Umbilical cord (tissue), 2 donors: ENCODE measurements around the gene POLR2C. TPM values are rescaled to one million over a fixed set of nuclear protein-coding genes. Genes with fewer than 3 reads are reported as not detected.
"Not testable (repeated sequence)": the region's sequence is repeated elsewhere in the genome, so short reads cannot be mapped to it uniquely, and the experiment has no call there.

Source experiments
- DNase-seq: peaks from one replicate; pipeline ENCODE4 v3.0.0-alpha.2; 2015; ENCODE audit warnings: low spot score
- total RNA-seq: library from RNA; depleted of rRNA; stranded (reverse); fragments of >200 nt; gene quantifications from one replicate; pipeline ENCODE4 v1.2.3, GENCODE V29; 2014; ENCODE audit warnings: low replicate concordance; ENCODE audit not compliant: insufficient read depth

POLR2C gene
- total RNA-seq, 1 donor from 2014 or later, result 67.2 TPM

DNA sequence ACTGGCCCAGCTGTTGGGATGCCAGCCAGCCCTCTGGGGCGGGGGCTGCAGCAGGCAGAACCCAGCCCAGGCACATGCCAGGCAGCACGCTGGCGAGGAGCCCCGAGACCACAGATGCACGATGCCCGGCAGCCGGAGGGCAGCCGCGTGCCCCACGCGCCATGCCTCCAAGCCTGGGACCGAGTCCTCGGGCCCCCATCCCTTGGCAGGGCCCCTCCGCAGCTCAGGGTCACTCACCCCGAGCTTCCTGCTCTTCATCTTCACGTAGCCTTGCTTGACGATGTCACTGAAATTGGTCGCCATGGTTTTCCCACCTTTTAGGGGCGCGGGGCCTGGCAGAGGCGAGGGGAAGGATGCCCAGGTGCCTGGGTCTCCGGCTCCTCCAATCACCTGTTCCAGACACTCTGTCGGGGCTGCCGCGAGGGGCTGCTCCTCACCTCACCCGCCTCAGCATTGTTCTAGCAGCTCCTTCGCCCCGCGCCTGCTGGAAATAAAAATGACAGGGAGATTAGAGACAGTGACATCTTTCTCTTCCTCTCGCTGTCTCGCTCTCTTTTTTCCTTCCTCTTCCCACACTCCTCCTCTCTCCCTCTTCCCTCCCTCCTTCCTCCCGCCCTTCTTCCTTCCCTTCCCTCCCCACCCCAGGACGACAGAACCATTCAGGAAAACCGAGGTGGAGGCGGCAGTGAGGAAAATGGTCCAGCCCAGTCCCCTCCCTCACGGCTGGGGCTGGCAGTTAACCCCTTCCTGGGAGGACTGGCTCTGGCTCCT, 16.9 kb downstream of the POLR2C start:
- peak; percentile 85 for DNase-seq

DNA sequence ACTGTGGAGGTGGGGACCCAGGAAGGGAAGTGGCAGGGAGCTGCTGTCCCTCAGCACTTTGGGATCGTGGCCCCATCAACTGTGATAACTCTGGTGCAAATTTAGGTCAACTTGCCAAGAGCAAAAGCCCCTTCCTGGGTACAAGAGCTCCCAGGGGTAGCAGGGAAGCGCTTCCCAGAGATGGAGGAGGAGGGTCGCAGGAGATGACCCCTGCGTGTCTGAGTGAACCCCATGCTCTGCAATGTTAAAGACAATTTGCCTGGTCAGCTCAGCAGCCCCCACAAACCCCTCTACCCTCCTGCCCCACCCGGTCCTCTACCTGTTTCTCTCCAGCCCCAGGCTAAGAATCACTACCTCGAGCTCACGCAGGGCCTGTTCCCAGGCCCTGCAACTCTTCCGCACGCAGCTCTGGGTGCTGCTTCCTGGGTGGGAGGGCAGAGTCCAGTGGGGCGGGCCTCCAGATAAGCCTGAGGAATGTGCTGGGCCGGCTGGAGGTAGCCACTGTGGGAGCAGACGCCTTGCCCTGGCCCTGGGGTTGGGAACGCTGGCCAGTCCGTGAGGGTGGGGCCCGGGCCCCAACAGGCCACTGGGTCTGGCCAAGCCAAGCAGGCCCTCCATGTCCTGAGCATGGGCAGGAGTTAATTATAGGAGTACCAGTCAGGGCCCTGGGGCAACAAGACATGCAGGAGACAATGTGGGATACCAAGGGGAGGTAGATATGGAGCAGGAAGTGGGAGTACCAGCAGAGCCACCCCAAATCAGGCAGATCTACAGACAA, 17.7 kb downstream of the POLR2C start:
- DNase-seq, result peak; percentile 59

DNA sequence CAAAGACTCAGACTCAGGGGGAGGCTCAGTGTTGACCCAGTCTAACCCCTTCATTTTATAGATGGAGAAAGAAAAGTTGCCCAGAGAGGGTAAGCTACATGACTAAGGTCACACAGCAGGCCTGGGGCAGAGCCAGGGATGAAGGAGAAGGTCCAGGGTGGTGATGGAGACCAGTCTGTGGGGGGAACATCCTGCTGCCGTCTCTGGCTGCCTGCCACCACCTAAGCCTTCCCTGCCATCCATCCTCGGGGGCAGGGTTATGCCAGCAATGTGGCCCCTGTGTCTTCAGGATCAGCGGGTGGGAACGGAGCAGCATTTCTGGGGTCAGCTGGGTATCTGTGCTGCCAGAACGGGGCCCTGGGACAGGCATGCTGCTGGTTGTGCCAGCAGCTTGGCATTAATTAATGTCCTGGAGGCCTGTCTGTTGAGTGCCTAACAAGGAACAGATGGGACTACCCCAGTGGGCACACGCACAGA, 18.3 kb downstream of the POLR2C start:
- no peak for DNase-seq

DNA sequence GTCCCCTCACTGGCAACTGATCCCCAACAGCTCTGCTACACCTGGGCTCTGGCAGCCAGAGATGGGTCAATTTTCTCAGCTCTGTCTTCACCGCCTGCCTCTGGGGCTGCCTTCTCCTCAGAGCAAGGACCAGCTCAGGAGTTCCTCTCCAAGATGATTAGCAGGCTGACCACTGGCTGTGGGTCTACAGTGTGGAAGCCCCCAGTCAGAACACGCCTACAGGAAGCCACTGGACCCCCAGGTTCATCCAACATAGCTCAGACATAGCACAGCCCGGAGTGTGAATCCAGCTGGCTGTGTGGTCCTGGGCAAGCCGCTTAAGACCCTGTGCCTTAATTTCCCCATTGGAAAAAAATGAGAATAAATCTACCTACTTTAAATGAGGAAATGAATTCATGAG, 18.9 kb downstream of the POLR2C start:
- no peak for DNase-seq

DNA sequence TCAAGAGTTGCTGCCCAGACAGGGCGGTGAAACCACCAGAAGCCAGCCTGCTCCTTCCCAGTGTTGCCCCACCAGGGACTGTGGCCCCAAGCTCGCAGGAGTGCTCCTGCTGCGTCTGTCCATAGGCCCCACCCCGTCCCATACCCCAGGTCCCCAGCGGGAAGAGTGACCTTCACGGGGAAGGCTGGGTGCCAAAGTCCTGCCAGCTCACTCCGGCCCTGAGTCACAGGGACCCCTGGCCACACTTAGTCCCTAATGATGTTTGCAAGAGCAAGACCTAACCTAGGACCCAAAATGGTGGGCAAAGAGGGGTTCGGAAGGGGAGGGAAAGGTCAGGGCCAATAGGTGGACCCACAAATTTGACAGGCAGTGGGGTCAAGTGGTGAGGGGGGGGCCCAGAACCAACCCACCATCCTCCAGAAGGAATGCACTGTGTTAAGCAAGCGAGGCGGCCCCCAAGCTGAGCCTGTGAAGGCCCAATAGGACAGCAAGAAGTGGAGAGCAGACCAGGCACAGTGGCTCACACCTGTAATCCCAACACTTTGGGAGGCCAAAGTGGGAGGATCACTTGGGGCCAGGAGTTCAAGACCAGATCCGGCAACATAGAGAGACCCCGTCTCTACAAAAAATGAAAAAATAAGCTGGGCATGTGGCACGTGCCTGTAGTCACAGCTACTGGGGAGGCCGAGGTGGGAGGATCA, 20.5 kb downstream of the POLR2C start:
- no peak for DNase-seq

DNA sequence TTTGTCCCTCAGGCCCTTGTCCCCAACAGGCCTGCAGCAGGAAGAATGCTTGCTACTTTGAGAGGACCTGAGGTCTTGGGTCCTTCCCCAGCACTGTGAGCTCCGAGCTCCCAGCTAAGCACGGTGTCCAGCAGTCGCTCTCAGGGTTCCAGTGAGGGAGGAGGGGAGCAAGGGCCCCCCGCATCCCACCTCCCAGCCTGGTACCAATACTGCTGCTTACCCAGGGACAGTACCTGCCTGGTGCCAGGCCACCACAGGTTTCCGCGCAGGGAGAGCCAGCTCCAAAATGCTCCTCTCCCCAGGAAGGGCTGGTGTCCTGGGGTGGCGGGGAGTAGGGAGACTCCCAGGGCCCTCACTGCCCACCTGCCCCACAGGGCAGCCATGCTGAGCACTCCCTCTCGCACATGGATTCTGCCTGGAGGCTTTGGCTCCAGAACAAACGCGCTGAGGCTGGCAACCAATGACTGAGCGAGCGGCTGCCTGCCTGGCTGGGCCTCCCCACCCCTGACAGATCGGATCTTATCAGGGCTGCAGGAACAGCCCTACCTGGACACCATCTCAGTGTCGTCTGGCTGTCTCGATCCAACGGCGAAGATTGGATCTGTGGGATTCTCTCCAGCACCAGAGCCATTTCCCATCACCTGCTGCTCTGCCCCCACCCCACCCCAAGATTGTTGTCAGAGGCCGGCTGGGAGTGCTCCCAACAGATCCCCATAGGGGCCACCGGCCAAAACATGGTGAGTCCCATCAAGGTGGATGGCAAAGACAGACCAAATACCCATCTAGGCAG, 21.4 kb downstream of the POLR2C start:
- peak; percentile 51 for DNase-seq

DNA sequence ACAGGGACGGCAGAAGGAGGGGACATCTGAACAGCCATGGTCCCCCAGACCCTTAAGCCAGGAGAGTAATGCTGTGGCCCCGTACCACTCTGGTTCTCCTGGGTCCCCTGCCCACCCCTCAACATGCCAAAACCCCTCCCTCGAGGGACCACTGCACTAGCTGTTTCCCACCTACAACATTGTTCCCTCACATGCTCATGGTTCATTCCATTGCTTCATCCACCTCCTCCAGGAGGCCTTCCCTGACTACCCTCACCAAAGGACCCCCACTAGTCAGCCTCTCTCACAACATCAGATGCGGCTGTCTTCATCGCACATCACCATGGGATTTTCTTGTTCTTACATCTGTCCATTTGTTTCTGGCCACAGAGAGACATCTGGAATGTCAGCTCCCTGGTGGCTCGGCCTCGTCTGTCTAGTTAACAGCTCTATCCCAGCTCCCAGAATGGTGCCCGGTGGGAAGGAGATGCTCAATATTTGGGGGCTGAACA, 22.1 kb downstream of the POLR2C start:
- no peak for DNase-seq

DNA sequence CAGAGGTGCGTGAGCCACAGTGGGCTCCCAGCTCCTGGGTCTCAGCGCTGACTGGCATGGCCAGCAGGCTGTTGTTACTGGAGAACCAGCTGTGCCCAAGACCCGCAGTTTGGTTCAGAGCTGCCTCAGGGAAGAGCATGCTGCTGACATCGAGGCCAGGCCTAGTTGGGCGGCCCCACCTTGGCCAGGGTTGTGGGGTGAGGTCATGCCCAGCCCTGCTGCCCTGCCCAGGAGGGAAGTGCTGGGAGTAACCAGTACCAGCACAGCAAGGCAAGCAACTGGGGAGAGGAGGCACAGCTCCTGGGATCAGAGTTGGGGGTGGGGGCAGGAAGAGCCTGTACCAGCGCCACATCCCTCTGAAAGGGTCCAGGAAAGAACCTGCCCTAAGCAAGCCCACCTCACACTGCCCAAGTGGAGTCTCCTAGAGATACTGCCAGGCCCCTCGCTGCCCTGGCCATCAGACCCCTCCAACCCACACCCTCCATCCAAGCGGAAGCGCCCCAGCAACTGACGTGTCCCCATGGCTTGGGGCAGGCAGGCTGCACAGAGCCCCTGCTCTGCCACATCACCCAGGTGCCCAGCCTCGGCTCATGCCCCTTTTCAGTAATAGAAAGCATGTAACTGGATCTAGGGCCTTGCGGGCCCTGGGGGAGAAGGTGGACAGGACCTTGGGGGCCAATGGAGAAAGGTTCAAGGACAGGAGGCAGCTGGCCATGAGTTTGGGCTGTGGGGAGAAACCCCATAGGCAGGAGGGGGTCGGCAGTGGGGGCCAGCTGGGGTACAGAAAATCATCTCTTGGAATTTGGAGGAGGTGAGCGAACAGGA, 22.8 kb downstream of the POLR2C start:
- DNase-seq, result no peak

DNA sequence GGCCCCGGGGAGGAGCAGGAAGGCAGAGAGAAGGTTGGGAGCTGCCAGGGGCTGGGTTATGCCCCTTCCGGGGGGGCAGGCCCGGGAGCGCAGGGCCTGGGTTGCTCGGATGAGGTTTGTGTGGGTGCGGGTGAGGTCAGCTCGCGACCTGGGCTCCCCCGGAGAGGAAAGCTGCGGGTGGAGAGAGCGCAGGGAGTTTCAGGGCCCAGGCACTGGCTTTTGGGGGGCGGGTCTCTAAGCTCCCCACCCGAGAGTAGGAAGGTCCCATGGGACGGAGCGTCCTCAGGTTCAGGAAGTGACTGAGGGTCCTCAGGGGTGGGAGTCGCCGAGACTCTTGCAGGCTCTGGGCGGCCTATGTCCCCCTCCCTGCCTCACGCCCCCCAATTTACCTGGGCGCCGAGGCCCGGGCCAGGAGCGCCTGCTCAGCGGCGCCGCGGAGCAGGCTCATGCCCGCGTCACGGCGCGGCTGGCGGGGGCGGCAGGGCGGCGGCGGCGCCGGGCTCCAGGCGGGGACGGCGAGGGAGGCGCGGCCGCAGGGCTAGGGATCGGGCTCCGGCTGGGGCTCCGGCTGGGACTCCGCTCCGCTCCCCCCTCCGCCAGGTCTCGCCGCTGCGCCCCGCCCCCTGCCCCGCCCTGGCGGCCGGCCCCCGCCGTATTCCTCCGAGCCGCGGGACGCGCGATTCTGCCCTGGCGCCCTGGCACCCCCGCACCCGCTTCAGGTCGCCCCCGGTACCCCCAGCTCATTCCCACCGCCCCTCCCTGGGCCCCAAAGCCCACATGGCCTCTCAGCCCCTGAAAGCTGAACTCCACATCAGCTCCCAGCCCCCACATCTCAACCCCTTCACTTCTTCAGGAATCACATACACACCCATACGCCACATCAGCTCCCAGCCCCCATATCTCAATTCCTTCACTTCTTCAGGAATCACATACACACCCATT, 23.7 kb downstream of the POLR2C start, which contains the start of gene DOK4:
TSS of gene DOK4 (minus strand) at position 578 of the 942 bp plus-strand sequence. CDS start 6,986 bp downstream, outside the sequence.
- DNase-seq, result peak; percentile 80

DNA sequence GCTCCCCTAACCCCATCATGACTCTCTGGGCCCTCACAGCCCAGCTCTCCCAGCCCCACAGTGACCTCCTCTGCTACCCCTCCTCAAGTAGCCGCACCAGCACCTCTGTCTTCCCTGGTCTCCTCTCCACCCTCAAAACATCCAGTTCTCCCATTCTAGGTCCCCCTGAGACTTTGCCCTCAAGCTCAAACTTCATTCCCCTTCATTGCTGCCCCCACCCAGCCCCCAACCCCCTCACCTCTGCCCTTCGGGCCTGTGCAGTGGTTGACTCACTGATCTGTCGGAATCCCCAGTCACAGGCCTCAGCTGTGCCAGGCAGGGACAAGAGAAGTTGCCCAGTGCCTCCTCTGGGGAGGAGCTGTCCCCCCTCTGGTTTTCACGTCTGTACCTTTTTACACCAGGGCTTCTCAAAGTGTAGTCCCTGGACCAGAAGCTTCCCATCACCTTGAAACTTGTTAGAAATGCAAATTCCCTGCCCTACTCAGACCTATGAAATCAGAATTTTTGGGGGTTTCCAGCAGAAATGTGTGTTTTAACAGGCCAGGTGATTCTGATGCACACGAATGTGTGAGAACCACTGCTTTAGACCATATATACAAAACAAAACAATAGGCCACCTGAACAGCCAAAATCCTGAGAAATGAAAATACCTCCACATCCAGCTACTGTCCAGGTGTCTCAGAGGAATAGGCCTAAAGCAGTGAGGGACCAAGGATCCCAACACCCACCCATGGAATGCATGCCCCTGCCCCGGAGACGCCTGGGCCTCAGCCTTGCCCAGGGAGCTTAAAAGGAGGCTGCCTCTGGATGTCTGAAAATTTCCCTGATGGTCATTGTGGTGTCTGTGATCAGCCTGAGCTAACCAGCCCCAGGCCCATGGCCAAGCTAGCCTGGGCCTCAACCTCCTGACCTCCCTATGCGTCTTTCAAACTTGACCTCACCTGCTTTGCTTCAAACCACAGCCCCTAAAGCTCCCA, 24.7 kb downstream of the POLR2C start:
- no peak for DNase-seq

DNA sequence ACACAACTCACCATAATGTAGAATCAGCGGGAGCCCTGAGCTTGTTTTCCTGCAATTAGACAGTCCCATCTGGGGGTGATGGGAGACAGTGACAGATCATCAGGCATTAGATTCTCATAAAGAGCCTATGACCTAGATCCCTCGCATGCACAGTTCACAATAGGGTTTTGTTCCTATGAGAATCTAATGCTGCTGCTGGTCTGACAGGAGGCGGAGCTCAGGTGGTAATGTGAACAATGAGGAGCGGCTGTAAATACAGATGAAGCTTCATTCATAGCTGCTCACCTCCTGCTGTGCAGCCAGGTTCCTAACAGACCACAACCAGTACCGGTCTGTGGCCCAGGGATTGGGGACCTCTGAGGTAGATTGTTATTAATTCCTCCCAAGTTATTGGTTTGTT, 26.8 kb downstream of the POLR2C start:
- DNase-seq, result no peak

DNA sequence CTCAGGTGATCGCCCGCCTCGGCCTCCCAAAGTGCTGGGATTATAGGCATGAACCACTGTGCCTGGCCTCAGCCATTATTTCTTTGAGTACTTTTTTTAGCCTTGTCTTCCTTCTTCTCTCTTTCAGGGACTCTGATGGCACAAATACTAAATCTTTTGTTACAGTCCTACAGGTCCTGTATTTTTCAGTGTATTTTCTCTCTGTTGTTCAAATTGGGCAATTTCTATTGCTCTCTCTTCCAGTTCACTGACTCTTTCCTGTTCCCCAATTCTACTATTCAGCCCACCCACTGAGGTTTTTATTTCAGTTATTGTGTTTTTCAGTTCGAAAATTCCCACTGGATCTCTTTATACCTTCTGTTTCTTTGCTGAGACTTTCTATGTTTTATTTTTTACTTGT, 31.3 kb downstream of the POLR2C start:
- no peak for DNase-seq

DNA sequence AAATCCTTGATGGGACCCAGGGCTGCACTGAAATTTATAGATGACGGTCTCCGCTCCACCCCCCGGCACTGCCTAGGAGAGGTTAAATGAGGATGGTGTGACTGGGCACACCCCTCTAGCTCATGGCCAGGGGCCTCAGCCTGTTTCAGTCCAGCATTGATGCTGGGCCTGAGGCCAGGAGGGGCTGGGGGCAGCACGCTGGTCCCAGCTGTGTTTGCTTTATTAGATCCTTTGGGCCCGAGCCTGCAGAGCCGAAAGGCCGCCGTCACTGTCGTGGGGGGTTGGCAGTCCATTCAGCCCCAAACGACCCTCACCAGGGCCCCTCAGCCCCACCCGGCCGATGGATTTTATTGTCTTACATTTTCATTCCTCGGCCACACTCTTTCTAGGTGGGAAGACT, 34.6 kb downstream of the POLR2C start:
- no peak for DNase-seq

DNA sequence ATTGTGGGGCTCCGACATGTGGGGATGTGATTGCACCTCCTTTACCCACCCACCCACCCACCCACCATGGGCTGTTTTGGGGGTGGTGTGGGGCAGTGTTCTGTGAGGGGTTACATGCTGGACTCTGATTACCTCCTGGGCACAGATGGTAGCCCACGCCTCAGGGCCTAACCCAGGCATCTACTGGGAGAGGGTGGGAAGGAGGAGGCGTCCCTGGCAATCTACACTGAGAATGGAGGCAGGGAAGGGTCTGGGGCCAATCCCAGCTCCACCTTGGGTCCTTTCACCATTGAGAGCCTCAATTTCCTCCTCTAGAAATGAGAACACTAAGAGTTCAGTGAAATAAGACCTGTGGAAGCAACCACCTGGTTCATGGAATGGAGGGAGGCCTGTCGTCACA, 35.6 kb downstream of the POLR2C start:
- DNase-seq, result no peak

DNA sequence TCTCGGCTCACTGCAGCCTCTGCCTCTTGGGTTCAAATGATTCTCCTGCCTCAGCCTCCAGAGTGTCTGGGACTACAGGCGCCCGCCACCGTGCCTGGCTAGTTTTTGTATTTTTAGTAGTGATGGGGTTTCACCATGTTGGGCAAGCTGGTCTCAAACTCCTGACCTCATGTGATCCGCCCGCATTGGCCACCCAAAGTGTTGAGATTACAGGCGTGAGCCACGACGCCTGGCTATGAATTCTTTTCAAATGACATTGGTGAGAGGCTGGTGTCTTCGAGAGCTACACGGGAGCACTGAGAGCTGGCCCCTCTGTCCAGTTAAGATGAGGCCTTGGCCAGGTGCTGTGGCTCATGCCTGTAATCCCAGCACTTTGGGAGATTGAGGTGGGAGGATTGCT, 37.5 kb downstream of the POLR2C start:
- not testable (repeated sequence) for DNase-seq

DNA sequence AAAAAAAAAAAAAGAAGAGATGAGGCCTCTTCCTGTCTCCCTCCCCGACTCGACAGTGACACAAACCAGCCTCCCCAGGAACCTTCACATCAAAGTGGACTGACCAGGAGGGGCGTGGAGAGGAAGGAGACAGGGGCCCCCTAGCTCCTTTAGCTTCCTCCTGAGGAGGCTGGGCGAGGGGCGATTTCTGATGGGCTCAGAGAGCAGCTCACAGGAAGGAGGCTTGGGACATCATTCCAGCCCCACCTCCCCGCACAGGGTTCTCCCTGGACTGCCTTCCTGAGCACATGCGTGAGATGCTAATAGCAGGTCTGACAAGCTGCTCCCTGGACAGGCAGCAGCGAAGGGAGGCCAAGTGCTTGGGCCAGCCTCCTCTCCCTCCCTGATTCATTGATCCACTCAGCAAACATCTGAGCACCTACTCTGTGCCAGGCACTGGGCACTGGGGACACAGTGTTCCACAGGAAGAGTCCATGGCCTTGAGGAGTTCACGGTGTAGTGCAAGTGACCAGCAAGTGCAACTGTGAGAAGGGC, 38.2 kb downstream of the POLR2C start:
- DNase-seq, result peak; percentile 90

DNA sequence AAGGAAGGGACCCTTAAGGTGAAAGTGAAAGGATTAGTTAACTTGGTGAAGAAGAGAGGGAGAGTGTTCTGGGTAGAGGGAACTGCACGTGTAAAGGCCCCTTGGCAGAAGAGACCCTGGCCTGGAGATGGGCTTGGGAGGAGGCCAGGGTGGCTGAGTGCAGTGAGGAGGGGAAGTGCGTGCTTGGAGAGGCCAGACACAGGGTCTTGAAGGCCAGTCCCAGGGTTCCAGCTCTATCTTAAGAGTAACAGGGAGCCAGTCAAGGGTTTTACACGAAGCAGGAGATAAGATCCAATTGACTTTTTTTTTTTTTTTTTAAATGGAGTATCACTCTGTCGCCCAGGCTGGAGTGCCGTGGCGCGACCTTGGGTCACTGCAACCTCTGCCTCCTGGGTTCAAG, 39.0 kb downstream of the POLR2C start:
- no peak for DNase-seq
